SK-N-DZ (cell line): ENCODE data around the gene CYP27B1.
A peak's percentile ranks its signal among the peaks of the same experiment; 100 is the strongest.

Experiments
- DNase-seq: peaks from one replicate; pipeline ENCODE4 v3.0.0-alpha.2; 2015; ENCODE audit warnings: low spot score

CYP27B1 gene

GRCh38 chr12:57765698-57766463 lies 997 bp downstream of the CYP27B1 start:
- no peak for DNase-seq

- no peak for DNase-seq
Measured at GRCh38 chr12:57765003-57765697, 1.7 kb downstream of the CYP27B1 start.

GRCh38 chr12:57764662-57765002 lies 2.2 kb downstream of the CYP27B1 start:
- no peak for DNase-seq

- no peak for DNase-seq
Measured at GRCh38 chr12:57763881-57764661, 2.8 kb downstream of the CYP27B1 start.

- DNase-seq: no peak
Measured at GRCh38 chr12:57762463-57762862, 4.4 kb downstream of the CYP27B1 start.

GRCh38 chr12:57761391-57761998 lies 5.4 kb downstream of the CYP27B1 start:
- no peak for DNase-seq

- no peak for DNase-seq
Measured at GRCh38 chr12:57760347-57760982, 6.4 kb downstream of the CYP27B1 start.

- DNase-seq: no peak
Measured at GRCh38 chr12:57759360-57759980, 7.4 kb downstream of the CYP27B1 start.

GRCh38 chr12:57758552-57759359 lies 8.1 kb downstream of the CYP27B1 start:
- DNase-seq: no peak

- DNase-seq: no peak
Measured at GRCh38 chr12:57757771-57758170, 9.1 kb downstream of the CYP27B1 start.

- DNase-seq: peak; percentile 72
Measured at GRCh38 chr12:57756406-57757341, 10.2 kb downstream of the CYP27B1 start.

GRCh38 chr12:57755454-57756372 lies 11.2 kb downstream of the CYP27B1 start:
- DNase-seq: no peak

- DNase-seq: no peak
Measured at GRCh38 chr12:57755194-57755453, 11.8 kb downstream of the CYP27B1 start.

GRCh38 chr12:57754411-57755193 lies 12.3 kb downstream of the CYP27B1 start, which contains the start of gene MARCHF9:
TSS of gene MARCHF9 (plus strand) at chr12:57755103. CDS start at chr12:57755529, 426 bp downstream.
- DNase-seq: peak; percentile 81

GRCh38 chr12:57753756-57754337 lies 13.0 kb downstream of the CYP27B1 start:
- DNase-seq: no peak

- no peak for DNase-seq
Measured at GRCh38 chr12:57752668-57753000, 14.2 kb downstream of the CYP27B1 start.
